GM21786 (cell line): Measurements from ENCODE around the gene IL19.

Source experiments
- ATAC-seq: cut with Tn5 transposase; IDR thresholded peaks from one replicate; pipeline ENCODE4 v1.9.1; 2021; ENCODE audit not compliant: unreplicated experiment

The IL19 gene

GRCh38 chr1:206770531-206771337 lies at the start of gene IL19:
TSS of gene IL19 (plus strand) at chr1:206770773. CDS start at chr1:206836663, 65,890 bp downstream.
- no peak for ATAC-seq

- no peak for ATAC-seq
These were observed 49.1 kb upstream of the IL19 start for GRCh38 chr1:206721454-206721853.

GRCh38 chr1:206722751-206723461 lies 47.7 kb upstream of the IL19 start:
- ATAC-seq = no peak

GRCh38 chr1:206723462-206723804 lies 47.1 kb upstream of the IL19 start:
- no peak for ATAC-seq

GRCh38 chr1:206723805-206724472 lies 46.6 kb upstream of the IL19 start:
- ATAC-seq = no peak

- no peak for ATAC-seq
These were observed 45.2 kb upstream of the IL19 start for GRCh38 chr1:206725109-206725963.

GRCh38 chr1:206727981-206728696 lies 42.4 kb upstream of the IL19 start:
- ATAC-seq = no peak

GRCh38 chr1:206728697-206728987 lies 41.9 kb upstream of the IL19 start:
- ATAC-seq = no peak

GRCh38 chr1:206729050-206729449 lies 41.5 kb upstream of the IL19 start:
- no peak for ATAC-seq

GRCh38 chr1:206729507-206729906 lies 41.1 kb upstream of the IL19 start:
- no peak for ATAC-seq

- ATAC-seq = no peak
These were observed 38.1 kb upstream of the IL19 start for GRCh38 chr1:206732508-206732907.

GRCh38 chr1:206732992-206733391 lies 37.6 kb upstream of the IL19 start:
- ATAC-seq = no peak

- no peak for ATAC-seq
These were observed 36.0 kb upstream of the IL19 start for GRCh38 chr1:206734499-206735142.

GRCh38 chr1:206735553-206736031 lies 35.0 kb upstream of the IL19 start:
- ATAC-seq = no peak

- no peak for ATAC-seq
These were observed 33.5 kb upstream of the IL19 start for GRCh38 chr1:206736878-206737728.

- no peak for ATAC-seq
These were observed 32.8 kb upstream of the IL19 start for GRCh38 chr1:206737729-206738201.

GRCh38 chr1:206738370-206739366 lies 31.9 kb upstream of the IL19 start:
- ATAC-seq = no peak
